A673 (cell line): Measurements from ENCODE around the gene RASA3. TPM values are rescaled to one million over a fixed set of nuclear protein-coding genes. Genes with fewer than 3 reads are reported as not detected.

Experiments used
- BruUV-seq: library from RNA; stranded (reverse); fragments of 400-500 nt; replicated peaks from 2 replicates; lab custom pipeline; 2021; lab: Mats Ljungman, UMichigan
- CTCF ChIA-PET: fragments of 300-600 bp; sonication (Branson Sonifier 250); formaldehyde crosslinking; loops from one replicate; lab custom pipeline; 2022; ENCODE audit warnings: antibody characterized with exemption; lab: Charles Lee
- POLR2A ChIA-PET: fragments of 300-600 bp; sonication (Branson Sonifier 250); formaldehyde crosslinking; loops from one replicate; lab custom pipeline; 2022; ENCODE audit warnings: antibody characterized with exemption; ENCODE audit not compliant: low non-redundant PET; lab: Charles Lee
- DNase-seq: peaks from one replicate; pipeline ENCODE4 v3.0.0-alpha.2; 2015; ENCODE audit warnings: low spot score
- H3K27ac ChIP-seq: fragments of 200-600 bp; sonication (generic); 2 replicates; pipeline ENCODE4 v1.5.1; 2016; ENCODE audit warnings: mixed run types, low read depth, mild to moderate bottlenecking, mixed read lengths, antibody characterized with exemption, low read length; ENCODE audit not compliant: poor library complexity, severe bottlenecking
- H3K27me3 ChIP-seq: fragments of 200-600 bp; sonication (generic); replicated peaks from 2 replicates; pipeline ENCODE4 v1.6.1; 2017; ENCODE audit warnings: mixed run types, low read depth, mild to moderate bottlenecking, mixed read lengths, antibody characterized with exemption, low read length; ENCODE audit not compliant: insufficient read depth, poor library complexity
- H3K36me3 ChIP-seq: fragments of 200-600 bp; sonication (generic); 2 replicates; pipeline ENCODE4 v1.6.1; 2016; ENCODE audit warnings: mixed run types, mild to moderate bottlenecking, mixed read lengths, antibody characterized with exemption, low read length; ENCODE audit not compliant: insufficient read depth, poor library complexity, severe bottlenecking
- H3K4me1 ChIP-seq: fragments of 200-600 bp; sonication (generic); 2 replicates; pipeline ENCODE4 v1.6.1; 2017; ENCODE audit warnings: mixed run types, mild to moderate bottlenecking, mixed read lengths, antibody characterized with exemption, low read length; ENCODE audit not compliant: insufficient read depth, poor library complexity, severe bottlenecking
- H3K4me3 ChIP-seq: fragments of 200-600 bp; sonication (generic); 2 replicates; pipeline ENCODE4 v1.5.1; 2016; ENCODE audit warnings: low read depth, mixed run types, mild to moderate bottlenecking, mixed read lengths, low read length; ENCODE audit not compliant: poor library complexity, severe bottlenecking
- H3K9me3 ChIP-seq: fragments of 200-600 bp; sonication (generic); 2 replicates; pipeline ENCODE4 v1.6.1; 2016; ENCODE audit warnings: mixed run types, low read depth, mild to moderate bottlenecking, mixed read lengths, antibody characterized with exemption, low read length; ENCODE audit not compliant: poor library complexity, severe bottlenecking
- EZH2 ChIP-seq: fragments of 200-600 bp; sonication (generic); IDR thresholded peaks from 2 replicates; pipeline ENCODE4 v1.6.1; 2017; ENCODE audit warnings: borderline replicate concordance, low read depth, mild to moderate bottlenecking, mixed read lengths, antibody characterized with exemption, low read length; ENCODE audit not compliant: poor library complexity, severe bottlenecking
- intact Hi-C: fragments of 100-400 bp; cut with micrococcal nuclease; formaldehyde crosslinking; loops from one replicate; pipeline ENCODE4 v1.10.0; 2022; ENCODE audit not compliant: unreplicated experiment
- total RNA-seq: library from RNA; stranded (reverse); gene quantifications from 2 replicates; pipeline ENCODE4 v1.2.3, GENCODE V29; 2021
- TF ChIP-seq, protein P1 (sequence below): fragments of 300-800, 200-600 bp; sonication (generic); conservative IDR thresholded peaks from 2 replicates; pipeline ENCODE4 v1.5.1; 2017; ENCODE audit warnings: low read depth, mild to moderate bottlenecking, antibody characterized with exemption, low read length, moderate library complexity, mixed read lengths

The RASA3 gene
- total RNA-seq, 1 experiment from 2014 or later: 22.1 TPM

DNA sequence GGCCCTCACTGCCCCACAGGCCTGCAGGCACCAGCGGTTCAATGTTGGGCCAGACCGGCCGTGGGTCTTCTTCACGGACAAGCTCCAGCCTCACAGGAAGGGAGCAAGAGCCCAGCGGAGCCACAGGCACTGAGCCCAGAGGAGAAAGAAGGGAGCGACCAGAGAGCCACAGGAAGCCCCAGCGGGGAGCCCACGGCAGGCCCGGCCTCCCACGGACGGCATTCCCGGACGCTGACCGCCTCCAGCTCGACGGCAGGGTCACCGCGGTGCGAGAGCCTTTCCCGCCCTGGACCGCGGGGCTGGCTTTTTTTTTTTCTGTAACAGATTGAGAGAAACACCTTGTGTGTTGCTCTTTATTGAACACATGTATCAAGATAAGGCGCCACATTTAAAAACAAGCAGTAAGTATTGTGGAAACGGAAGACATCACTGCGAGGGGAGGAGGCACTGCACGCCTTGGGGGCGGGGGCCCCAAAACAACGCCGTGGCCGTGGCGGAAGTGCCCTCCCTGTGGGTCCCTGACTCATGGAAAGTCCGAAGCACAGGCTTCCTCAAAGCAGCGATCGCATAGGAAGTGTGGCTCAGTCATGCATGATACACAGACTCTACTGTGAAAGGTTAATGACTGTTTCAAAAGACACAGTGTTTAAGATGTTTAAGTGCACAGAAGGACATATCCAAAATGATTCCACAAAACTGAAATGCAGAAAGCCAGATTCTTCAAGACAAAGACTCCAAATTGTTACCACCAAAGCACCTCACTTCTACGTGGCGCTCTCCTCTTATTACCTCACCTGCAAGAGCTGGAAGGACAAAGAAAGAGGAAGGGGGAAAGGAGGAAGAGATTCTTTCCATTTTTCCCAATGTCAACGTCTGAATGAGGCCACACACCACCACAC is 3.5 kb downstream of the RASA3 start:
- Histone ChIP-seq H3K4me3 (peak overlapping the region; percentile 27), H3K9me3 (no peaks in the 10 kb centered on the region), H3K36me3 (no peaks in the 10 kb centered on the region), H3K27ac (peak overlapping the region; percentile 94), H3K27me3 (no peaks in the 10 kb centered on the region), H3K4me1 (peaks cover 49% of the 10 kb centered on the region)
- intact Hi-C loops: no loop called here
- DNase-seq: peak; percentile 80
- TF ChIP-seq EZH2: no peak
- TF ChIP-seq, protein P1, sequence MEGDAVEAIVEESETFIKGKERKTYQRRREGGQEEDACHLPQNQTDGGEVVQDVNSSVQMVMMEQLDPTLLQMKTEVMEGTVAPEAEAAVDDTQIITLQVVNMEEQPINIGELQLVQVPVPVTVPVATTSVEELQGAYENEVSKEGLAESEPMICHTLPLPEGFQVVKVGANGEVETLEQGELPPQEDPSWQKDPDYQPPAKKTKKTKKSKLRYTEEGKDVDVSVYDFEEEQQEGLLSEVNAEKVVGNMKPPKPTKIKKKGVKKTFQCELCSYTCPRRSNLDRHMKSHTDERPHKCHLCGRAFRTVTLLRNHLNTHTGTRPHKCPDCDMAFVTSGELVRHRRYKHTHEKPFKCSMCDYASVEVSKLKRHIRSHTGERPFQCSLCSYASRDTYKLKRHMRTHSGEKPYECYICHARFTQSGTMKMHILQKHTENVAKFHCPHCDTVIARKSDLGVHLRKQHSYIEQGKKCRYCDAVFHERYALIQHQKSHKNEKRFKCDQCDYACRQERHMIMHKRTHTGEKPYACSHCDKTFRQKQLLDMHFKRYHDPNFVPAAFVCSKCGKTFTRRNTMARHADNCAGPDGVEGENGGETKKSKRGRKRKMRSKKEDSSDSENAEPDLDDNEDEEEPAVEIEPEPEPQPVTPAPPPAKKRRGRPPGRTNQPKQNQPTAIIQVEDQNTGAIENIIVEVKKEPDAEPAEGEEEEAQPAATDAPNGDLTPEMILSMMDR: no peak
- CTCF ChIA-PET: no interaction called here
- POLR2A ChIA-PET: no interaction called here
- BruUV-seq: no TSS peak

DNA sequence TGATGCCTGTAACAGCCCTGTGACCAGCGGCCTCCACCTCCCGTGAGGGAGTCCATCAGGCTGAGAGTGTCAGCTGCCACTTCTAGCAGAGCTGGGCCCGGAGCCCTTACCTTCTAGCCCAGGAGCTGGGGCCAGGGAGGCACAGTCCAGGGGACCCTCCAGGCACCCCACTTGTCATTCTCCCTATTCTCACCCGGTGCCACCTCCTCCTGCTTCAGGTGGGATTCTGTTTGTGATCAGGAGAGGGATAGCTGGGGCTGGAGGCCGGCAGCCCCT is 4.1 kb downstream of the RASA3 start:
- TF ChIP-seq, protein P1: no peak
- no peak for TF ChIP-seq EZH2
- POLR2A ChIA-PET: no interaction called here
- H3K27ac ChIP-seq: peak overlapping the region; percentile 94
- intact Hi-C loops: no loop called here
- BruUV-seq: no TSS peak
- CTCF ChIA-PET: no interaction called here
- DNase-seq: no peak
- H3K4me1 ChIP-seq: peaks cover 49% of the 10 kb centered on the region
- H3K9me3 ChIP-seq: no peaks in the 10 kb centered on the region
- H3K36me3 ChIP-seq: no peaks in the 10 kb centered on the region
- H3K27me3 ChIP-seq: no peaks in the 10 kb centered on the region
- peak overlapping the region; percentile 27 for H3K4me3 ChIP-seq

DNA sequence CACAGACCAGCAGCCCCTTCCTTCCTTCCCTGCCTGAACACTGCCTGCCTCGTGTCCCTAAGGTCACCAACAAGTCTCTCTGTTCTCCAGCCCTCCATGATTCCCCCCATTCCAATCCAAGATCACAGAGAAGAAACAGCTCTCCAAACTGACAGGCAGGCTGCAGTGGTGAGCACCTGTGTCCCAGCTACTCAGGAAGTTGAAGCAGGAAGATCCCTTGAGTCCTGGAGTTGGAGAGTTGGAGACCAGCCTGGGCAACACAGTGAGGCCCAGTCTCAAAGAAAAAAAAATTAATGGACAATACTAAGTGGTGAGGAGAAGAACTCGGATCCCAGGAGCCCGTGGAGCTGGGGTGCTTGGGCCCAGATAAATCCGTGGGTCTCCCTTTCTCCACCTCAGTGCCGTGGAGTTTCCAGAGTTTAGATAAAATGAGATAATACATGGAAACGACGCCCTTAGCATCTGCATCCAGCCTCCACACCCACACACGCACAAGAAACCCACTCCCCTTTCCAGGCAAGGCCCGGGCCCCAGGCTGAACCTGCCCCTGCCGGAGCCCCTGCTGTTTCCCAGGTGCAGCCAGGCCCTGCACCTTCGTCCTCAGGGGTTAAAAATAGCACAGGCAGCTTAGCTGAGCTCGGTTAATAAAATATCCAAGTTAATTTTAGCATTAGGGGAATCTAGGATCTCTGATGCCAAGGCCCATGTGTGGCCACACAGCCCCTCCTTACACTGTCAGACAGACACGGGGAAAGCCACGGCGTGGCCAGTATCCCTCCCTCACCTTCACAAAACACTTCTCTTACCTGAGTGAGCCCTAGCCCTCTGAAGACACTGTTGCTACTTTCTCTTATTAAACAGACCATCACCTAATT is 4.7 kb downstream of the RASA3 start:
- ChIA-PET CTCF (no interaction called here), POLR2A (interaction anchor here (0.7 kb wide), 1 partner anchor 93 kb away, joined by 3 read pairs; no protein-coding TSS in a partner anchor)
- intact Hi-C loops: no loop called here
- peak overlapping the region; percentile 94 for H3K27ac ChIP-seq
- TF ChIP-seq, protein P1: no peak
- no peak for TF ChIP-seq EZH2
- H3K36me3 ChIP-seq: no peaks in the 10 kb centered on the region
- DNase-seq: no peak
- H3K4me3 ChIP-seq: no peak overlapping the region
- peaks cover 49% of the 10 kb centered on the region for H3K4me1 ChIP-seq
- no peaks in the 10 kb centered on the region for H3K27me3 ChIP-seq
- no TSS peak for BruUV-seq
- H3K9me3 ChIP-seq: no peaks in the 10 kb centered on the region
